BLaER1 treated with 17β-estradiol and CSF1 and Interleukin-3, amounts not matched to agents 10 nM and 100 nM (cell line): Measurements from ENCODE around the gene ZNF154.
A peak's percentile ranks its signal among the peaks of the same experiment; 100 is the strongest.

Experiments
- H3K27ac ChIP-seq, 11 experiments: shearing (Covaris generic); formaldehyde crosslinking; 2 replicates each; pipeline ENCODE4 v1.8.1; 2022
- H3K27me3 ChIP-seq, 11 experiments: shearing (Covaris generic); formaldehyde crosslinking; 2 replicates each; pipeline ENCODE4 v1.8.1; 2022
- H3K36me3 ChIP-seq, 11 experiments: shearing (Covaris generic); formaldehyde crosslinking; 2 replicates each; pipeline ENCODE4 v1.8.1; 2022
- H3K4me1 ChIP-seq, 10 experiments: shearing (Covaris generic); formaldehyde crosslinking; 2 replicates each; pipeline ENCODE4 v1.8.1; 2022
- H3K4me2 ChIP-seq, 11 experiments: shearing (Covaris generic); formaldehyde crosslinking; 2 replicates each; pipeline ENCODE4 v1.8.1; 2022
- H3K4me3 ChIP-seq, 10 experiments: shearing (Covaris generic); formaldehyde crosslinking; 2 replicates each; pipeline ENCODE4 v1.8.1; 2022
- H3K9ac ChIP-seq, 11 experiments: shearing (Covaris generic); formaldehyde crosslinking; 2 replicates each; pipeline ENCODE4 v1.8.1; 2022
- H3K9me3 ChIP-seq, 11 experiments: shearing (Covaris generic); formaldehyde crosslinking; replicated peaks in 1 of 11; 2 replicates each; pipeline ENCODE4 v1.8.1; 2022
- H4K20me1 ChIP-seq, 11 experiments: shearing (Covaris generic); formaldehyde crosslinking; 2 replicates each; pipeline ENCODE4 v1.8.1; 2022
- Cebpa-rat ChIP-seq, 11 experiments: shearing (Covaris generic); IDR thresholded peaks; 2 replicates each; pipeline ENCODE4 v1.8.1; 2022

The ZNF154 gene

DNA sequence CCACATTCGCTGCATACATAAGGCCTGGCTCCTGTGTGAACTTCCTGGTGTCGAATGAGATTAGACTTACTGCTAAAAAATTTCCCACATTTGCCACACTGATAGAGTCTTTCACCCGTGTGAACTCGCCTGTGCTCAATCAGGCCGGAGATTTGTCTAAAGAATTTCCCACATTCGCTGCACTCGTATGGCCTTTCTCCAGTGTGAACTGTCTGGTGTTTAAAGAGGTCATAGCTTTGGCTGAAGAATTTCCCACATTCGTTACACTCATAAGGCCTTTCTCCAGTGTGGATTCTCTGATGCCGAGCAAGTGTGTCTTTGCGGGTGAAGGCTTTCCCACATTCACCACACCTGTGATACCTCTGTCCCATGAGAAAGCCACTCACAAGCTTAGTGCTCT, 11.9 kb upstream of the ZNF154 start:
- Histone ChIP-seq H3K4me2 (no peak overlapping the region), H3K4me1 (no peaks in the 10 kb centered on the region; a peak in 1 of 20 replicates), H3K27ac (no peak overlapping the region), H3K9me3 (peaks cover 61 to 93% (median 76%) of the 10 kb centered on the region in 11 experiments), H3K27me3 (no peaks in the 10 kb centered on the region; a peak in 1 of 22 replicates), H3K9ac (no peak overlapping the region), H3K4me3 (peak overlapping the region in 6 of 10 experiments; percentile 3 to 41 (median 18); a peak in 6 of 20 replicates), H4K20me1 (no peaks in the 10 kb centered on the region), H3K36me3 (peaks cover 72 to 92% (median 82%) of the 10 kb centered on the region in 11 experiments)
- no peak for TF ChIP-seq Cebpa-rat (IDR thresholded peaks at IDR 0.05)

DNA sequence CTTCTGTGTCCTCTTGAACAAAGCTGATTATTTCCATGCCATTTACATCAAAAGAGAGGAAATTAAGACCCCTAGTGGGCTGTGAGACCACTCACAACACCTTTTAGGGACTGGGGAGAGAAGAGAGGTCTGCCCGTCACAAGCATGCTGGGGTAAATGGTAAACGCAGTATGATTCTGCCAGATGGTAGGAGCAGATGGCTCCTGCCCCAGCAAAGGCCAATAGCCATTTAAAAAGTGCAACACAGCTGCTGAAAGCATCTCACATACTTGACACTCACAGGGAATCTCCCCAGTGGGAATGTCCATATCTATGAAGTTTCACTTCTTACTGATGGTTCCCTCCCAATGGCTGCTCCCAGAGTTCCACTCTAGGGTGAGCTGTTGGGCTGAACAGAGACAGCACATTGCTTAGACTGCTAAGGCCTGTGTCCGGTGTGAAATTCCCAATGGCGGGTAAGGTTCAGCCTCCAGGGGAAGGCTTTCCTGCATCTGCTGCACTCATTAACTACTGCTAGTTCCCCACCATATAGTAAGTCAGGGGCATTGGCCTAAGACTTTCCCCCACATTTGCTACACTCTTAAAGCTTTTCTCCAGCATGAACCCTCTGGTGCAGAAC, 11.0 kb upstream of the ZNF154 start:
- H3K4me2 ChIP-seq, result no peak overlapping the region
- H3K27ac ChIP-seq, result no peak overlapping the region
- TF ChIP-seq Cebpa-rat (IDR thresholded peaks at IDR 0.05), result no peak
- H3K9me3 ChIP-seq, result peaks cover 60 to 94% (median 74%) of the 10 kb centered on the region in 11 experiments
- H3K4me3 ChIP-seq, result peak overlapping the region in 2 of 10 experiments; percentile 11 to 24; a peak in 3 of 20 replicates
- H3K9ac ChIP-seq, result no peak overlapping the region
- no peaks in the 10 kb centered on the region; a peak in 1 of 20 replicates for H3K4me1 ChIP-seq
- H3K36me3 ChIP-seq, result peaks cover 72 to 95% (median 85%) of the 10 kb centered on the region in 11 experiments
- H3K27me3 ChIP-seq, result no peaks in the 10 kb centered on the region; a peak in 1 of 22 replicates
- no peaks in the 10 kb centered on the region for H4K20me1 ChIP-seq

DNA sequence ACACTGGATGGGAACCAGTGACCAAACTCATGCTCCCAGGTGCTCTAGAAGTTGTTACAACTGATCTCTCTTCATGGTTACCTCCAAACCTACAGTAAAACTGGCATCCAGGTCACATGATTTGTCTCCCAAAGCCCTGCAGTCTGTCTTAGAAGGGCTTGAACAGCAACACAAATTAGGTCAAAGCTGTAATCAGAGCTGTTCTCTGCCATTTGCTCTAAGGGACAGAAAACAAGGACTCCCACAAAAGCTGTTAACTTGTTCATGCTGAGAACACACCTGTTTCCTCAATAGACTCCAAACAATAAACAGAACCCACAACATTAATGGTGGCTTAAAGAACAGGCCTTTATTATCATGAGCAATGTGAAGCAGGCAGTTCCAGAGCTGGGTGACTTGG, 10.4 kb upstream of the ZNF154 start:
- H3K4me1 ChIP-seq, result no peaks in the 10 kb centered on the region
- H3K9me3 ChIP-seq, result peaks cover 59 to 95% (median 74%) of the 10 kb centered on the region in 11 experiments
- H3K27me3 ChIP-seq, result no peaks in the 10 kb centered on the region; a peak in 1 of 22 replicates
- peaks cover 78 to 97% (median 90%) of the 10 kb centered on the region in 11 experiments for H3K36me3 ChIP-seq
- no peak overlapping the region for H3K27ac ChIP-seq
- no peak overlapping the region for H3K9ac ChIP-seq
- no peaks in the 10 kb centered on the region for H4K20me1 ChIP-seq
- no peak for TF ChIP-seq Cebpa-rat (IDR thresholded peaks at IDR 0.05)
- no peak overlapping the region for H3K4me2 ChIP-seq
- H3K4me3 ChIP-seq, result 0 out of 20 replicates have a peak overlapping the region, but pooled peaks of 1 of the 10 experiments have one; percentile 24

DNA sequence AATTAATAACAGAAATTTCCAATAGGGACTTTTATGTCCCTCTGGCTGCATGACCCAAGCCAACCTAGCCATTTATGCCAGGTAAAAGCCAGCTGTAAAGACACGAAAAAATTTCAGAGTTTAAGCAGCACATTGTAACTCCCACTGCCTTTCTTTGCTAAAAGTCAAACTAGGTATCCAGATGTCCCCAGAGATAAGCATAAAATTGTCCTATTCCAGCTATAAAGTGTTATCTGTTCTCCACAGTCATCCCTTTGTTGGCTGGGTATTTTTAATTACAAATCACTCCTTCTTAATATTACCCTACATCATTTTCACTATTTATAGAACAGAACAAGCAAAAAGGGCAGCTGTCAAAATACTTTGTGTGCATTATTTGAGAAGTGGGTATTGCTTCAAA, 3.2 kb upstream of the ZNF154 start:
- no peak overlapping the region for H3K27ac ChIP-seq
- no peak for TF ChIP-seq Cebpa-rat (IDR thresholded peaks at IDR 0.05)

DNA sequence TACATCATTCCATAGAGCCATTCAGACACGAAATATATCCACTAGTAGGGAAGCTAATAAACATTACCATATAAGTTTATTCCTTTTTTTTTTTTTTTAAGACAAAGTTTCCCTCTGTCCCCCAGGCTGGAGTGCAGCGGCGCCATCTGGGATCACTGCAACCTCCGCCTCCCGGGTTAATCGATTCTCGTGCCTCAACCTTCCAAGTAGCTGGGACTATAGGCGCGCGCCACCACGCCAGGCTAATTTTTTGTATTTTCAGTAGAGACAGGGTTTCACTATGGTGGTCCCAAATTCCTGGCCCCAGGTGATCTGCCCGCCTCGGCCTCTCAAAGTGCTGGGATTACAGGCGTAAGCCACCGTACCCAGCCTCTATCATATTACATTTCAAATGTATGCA, 612 bp upstream of the ZNF154 start:
- H3K27me3 ChIP-seq, result peaks cover 34 to 44% (median 42%) of the 10 kb centered on the region in 11 experiments
- H3K4me1 ChIP-seq, result peaks cover 0 to 9% (median 0%) of the 10 kb centered on the region in 10 experiments; a peak in 3 of 20 replicates
- H4K20me1 ChIP-seq, result peaks cover 0 to 71% (median 0%) of the 10 kb centered on the region in 11 experiments; a peak in 3 of 22 replicates
- no peak overlapping the region for H3K4me2 ChIP-seq
- H3K9me3 ChIP-seq, result peaks cover 49 to 70% (median 53%) of the 10 kb centered on the region in 11 experiments
- no peak for TF ChIP-seq Cebpa-rat (IDR thresholded peaks at IDR 0.05)
- H3K36me3 ChIP-seq, result peaks cover 31 to 66% (median 55%) of the 10 kb centered on the region in 11 experiments
- no peak overlapping the region for H3K27ac ChIP-seq
- H3K4me3 ChIP-seq, result no peak overlapping the region
- no peak overlapping the region for H3K9ac ChIP-seq

More for the DNA sequence above, 3.2 kb upstream of the ZNF154 start:
- Histone ChIP-seq H3K27me3 (peaks cover 20 to 29% (median 28%) of the 10 kb centered on the region in 11 experiments), H3K4me2 (no peak overlapping the region), H3K4me3 (no peak overlapping the region), H3K9ac (no peak overlapping the region), H3K4me1 (no peaks in the 10 kb centered on the region), H3K9me3 (peaks cover 29 to 66% (median 39%) of the 10 kb centered on the region in 11 experiments), H4K20me1 (peaks cover 0 to 50% (median 0%) of the 10 kb centered on the region in 11 experiments; a peak in 3 of 22 replicates), H3K36me3 (peaks cover 48 to 75% (median 59%) of the 10 kb centered on the region in 11 experiments)

DNA sequence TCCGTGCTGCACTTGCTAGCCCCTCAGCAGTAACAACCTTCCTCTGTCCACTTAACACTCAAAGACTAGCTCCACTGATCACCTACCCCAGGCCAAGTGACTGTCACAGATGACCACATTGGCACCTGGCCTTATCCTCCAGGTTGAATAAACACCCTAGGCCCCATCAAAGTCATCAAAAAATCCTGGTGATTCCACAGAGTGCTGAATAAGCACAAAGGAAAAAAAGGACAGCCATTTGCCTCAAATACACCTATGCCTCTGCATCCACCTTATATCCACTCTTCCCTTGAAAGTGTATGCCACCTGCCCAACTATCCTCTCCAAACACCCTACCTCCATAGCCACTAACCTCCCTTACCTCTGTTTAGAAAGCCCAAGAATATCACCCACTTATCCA, 2.7 kb downstream of the ZNF154 start:
- peaks cover 0 to 67% (median 0%) of the 10 kb centered on the region in 11 experiments; a peak in 3 of 22 replicates for H4K20me1 ChIP-seq
- peaks cover 0 to 9% (median 0%) of the 10 kb centered on the region in 10 experiments; a peak in 3 of 20 replicates for H3K4me1 ChIP-seq
- peaks cover 64 to 85% (median 76%) of the 10 kb centered on the region in 11 experiments for H3K9me3 ChIP-seq
- no peak overlapping the region for H3K4me2 ChIP-seq
- peaks cover 34 to 44% (median 42%) of the 10 kb centered on the region in 11 experiments for H3K27me3 ChIP-seq
- H3K9ac ChIP-seq, result no peak overlapping the region
- no peak overlapping the region for H3K27ac ChIP-seq
- peaks cover 30 to 76% (median 62%) of the 10 kb centered on the region in 11 experiments for H3K36me3 ChIP-seq
- TF ChIP-seq Cebpa-rat (IDR thresholded peaks at IDR 0.05), result no peak
- H3K4me3 ChIP-seq, result no peak overlapping the region

DNA sequence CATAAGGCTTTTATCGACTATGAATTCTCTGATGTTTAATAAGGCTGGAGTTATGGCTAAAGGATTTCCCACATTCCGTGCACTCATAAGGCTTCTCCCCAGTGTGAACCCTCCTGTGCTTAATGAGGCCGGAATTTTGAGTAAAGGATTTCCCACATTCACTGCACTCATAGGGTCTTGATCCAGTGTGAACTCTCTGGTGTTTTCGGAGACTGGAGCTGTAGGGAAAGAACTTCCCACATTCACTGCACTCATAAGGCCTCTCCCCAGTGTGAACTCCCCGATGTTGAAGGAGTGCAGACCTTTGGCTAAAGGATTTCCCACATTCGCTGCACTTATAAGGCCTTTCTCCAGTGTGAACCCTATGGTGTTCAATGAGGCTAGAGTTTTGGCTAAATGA, 7.4 kb downstream of the ZNF154 start:
- H3K27me3 ChIP-seq, result peaks cover 7 to 10% (median 8%) of the 10 kb centered on the region in 11 experiments; a peak in 20 of 22 replicates
- H3K27ac ChIP-seq, result no peak overlapping the region
- peaks cover 37 to 77% (median 62%) of the 10 kb centered on the region in 11 experiments for H3K36me3 ChIP-seq
- peaks cover 0 to 27% (median 0%) of the 10 kb centered on the region in 11 experiments; a peak in 5 of 22 replicates for H4K20me1 ChIP-seq
- no peak overlapping the region for H3K4me2 ChIP-seq
- H3K9me3 ChIP-seq, result peaks cover 75 to 100% (median 79%) of the 10 kb centered on the region in 11 experiments
- no peak overlapping the region for H3K9ac ChIP-seq
- TF ChIP-seq Cebpa-rat (IDR thresholded peaks at IDR 0.05), result no peak
- H3K4me1 ChIP-seq, result peaks cover 0 to 9% (median 0%) of the 10 kb centered on the region in 10 experiments; a peak in 3 of 20 replicates
- H3K4me3 ChIP-seq, result no peak overlapping the region

DNA sequence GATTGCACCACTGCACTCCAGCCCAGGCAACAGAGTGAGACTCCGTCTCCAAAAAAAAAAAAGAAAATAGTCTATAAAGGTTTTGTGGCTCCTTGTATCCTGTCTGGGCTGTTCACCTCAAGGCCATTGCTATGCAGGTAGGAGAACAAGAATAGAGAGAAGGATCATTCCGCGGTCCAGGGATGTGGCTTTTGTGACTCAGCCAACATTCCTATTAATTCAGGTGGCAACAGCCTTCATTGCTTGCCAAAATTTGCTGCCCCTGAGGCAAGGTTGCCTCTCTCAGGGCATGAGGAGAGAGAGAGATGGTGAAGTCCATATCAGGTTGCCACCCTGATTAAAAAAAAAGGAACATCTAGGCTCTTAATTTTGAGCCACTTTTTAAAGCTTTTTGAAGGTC, 19.3 kb downstream of the ZNF154 start:
- H3K9ac ChIP-seq, result no peak overlapping the region
- no peaks in the 10 kb centered on the region for H3K27me3 ChIP-seq
- H3K4me3 ChIP-seq, result peak overlapping the region in 9 of 10 experiments; percentile 3 to 99 (median 34); a peak in 6 of 20 replicates
- H3K36me3 ChIP-seq, result peaks cover 67 to 93% (median 87%) of the 10 kb centered on the region in 11 experiments
- H3K4me2 ChIP-seq, result no peak overlapping the region
- no peaks in the 10 kb centered on the region for H3K4me1 ChIP-seq
- H3K27ac ChIP-seq, result no peak overlapping the region
- peaks cover 81 to 100% (median 93%) of the 10 kb centered on the region in 11 experiments for H3K9me3 ChIP-seq
- peaks cover 0 to 83% (median 5%) of the 10 kb centered on the region in 11 experiments; a peak in 8 of 22 replicates for H4K20me1 ChIP-seq
- no peak for TF ChIP-seq Cebpa-rat (IDR thresholded peaks at IDR 0.05)
